Testis (tissue), 2 donors: ENCODE measurements around the gene NDUFB11.

ENCODE experiments used
- CTCF ChIP-seq, 3 experiments: fragments of 450-650 bp in 2 of 3; fragments of 200-600 bp in 1 of 3; sonication (generic) in 1 of 3; IDR thresholded peaks; one replicate each; pipeline ENCODE4 v1.5.1; 2016 to 2019; ENCODE audit warnings: antibody characterized with exemption in 3 of 3, mild to moderate bottlenecking in 2 of 3, moderate library complexity in 1 of 3
- POLR2A ChIP-seq: fragments of 450-650 bp; IDR thresholded peaks from one replicate; pipeline ENCODE4 v1.6.1; 2017; ENCODE audit warnings: antibody characterized with exemption, mild to moderate bottlenecking, moderate library complexity

DNA sequence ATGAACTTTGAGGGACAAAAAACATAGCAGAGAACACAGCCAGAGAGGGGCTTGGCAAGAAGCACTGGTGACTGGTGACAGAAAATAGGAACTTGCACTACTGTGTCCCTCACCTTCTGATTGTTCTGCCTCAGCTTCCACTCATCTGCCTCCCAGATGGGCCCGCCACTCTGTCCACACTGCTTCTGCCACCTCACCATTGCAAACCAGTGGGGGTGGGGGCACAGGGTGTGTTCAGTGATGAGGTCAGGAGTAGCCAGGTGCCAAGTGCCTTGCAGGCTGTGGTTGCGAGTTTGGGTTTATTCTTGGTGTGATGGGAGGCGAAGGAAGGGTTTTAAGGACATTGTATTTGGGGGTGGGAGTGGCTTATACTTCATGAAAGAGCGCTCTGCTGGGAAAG lies 40.0 kb upstream of the NDUFB11 start:
- TF ChIP-seq CTCF (IDR thresholded peaks at IDR 0.05) (no peak), POLR2A (no peak)
